Epithelial cell of esophagus (primary cell): ENCODE data around the gene ST3GAL6.

Experiments used
- DNase-seq: peaks from one replicate; pipeline ENCODE4 v3.0.0; 2010; ENCODE audit warnings: low read depth
- H3K4me3 ChIP-seq: 2 replicates; pipeline ENCODE4 v1.5.1; 2011; ENCODE audit warnings: mild to moderate bottlenecking, low read length, control low read depth
- CTCF ChIP-seq: IDR thresholded peaks from 2 replicates; pipeline ENCODE4 v1.5.1; 2011; ENCODE audit warnings: low read depth, mild to moderate bottlenecking, low read length, control low read depth, inconsistent platforms; ENCODE audit not compliant: insufficient read depth; ENCODE audit errors: missing control alignments

The ST3GAL6 gene

DNA sequence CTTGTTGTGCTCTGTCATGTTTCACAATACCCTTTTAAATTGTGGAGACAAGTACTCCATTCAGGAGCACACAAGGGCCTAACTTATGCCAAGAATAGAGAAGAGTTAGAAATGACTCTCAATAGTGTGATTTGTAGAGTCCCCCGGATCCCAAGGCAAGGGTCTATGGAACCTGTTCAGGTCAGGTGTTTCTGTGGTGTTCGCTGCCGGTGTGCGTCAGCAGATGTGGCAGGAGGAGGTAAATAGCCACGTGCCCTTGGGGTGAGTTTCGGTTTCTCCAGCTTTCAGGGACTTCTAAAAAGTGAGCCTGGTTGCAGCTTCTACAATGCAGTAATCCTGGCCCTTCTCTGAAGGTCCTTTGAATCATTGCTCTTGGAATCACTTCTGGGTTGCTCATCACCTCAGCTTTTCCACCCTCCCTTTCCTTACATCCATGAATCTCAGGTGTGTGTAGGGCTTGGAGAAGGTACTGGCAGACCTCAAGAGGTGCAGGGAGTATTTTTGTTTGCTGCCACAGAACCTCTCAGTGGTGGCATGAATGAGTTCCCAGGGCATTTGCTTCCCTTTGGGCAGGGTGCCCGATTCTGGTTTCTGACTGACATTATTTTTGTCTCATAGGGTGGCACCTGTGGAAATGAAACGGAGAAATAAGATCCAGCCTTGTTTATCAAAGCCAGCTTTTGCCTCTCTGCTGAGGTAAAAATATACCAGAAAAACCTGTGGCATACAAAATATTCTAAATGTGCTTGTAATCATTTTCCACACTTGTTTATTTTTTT is 7.3 kb downstream of the ST3GAL6 start:
- no peak for TF ChIP-seq CTCF
- no peak overlapping the region for H3K4me3 ChIP-seq
- DNase-seq, result peak; percentile 76

DNA sequence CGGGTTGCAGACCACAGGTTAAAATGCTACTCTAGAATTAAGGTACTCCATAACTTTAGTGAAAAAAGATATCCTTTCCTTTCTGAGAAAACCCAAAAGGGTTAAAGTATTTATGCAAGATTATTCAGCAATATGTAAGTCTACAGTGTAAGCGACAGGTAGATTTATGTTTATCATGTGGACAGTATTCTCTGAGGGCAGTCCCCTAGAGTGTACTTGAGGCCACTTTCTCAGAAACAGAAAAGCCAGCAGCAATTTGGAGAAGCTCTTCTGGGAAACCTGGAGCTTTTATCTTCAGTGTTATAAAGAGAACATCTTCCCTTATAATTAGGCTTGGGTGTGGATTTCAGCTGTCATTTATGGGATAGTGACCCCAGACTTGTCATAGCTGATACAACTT is 8.9 kb downstream of the ST3GAL6 start:
- no peak for DNase-seq
- no peak overlapping the region for H3K4me3 ChIP-seq
- no peak for TF ChIP-seq CTCF

DNA sequence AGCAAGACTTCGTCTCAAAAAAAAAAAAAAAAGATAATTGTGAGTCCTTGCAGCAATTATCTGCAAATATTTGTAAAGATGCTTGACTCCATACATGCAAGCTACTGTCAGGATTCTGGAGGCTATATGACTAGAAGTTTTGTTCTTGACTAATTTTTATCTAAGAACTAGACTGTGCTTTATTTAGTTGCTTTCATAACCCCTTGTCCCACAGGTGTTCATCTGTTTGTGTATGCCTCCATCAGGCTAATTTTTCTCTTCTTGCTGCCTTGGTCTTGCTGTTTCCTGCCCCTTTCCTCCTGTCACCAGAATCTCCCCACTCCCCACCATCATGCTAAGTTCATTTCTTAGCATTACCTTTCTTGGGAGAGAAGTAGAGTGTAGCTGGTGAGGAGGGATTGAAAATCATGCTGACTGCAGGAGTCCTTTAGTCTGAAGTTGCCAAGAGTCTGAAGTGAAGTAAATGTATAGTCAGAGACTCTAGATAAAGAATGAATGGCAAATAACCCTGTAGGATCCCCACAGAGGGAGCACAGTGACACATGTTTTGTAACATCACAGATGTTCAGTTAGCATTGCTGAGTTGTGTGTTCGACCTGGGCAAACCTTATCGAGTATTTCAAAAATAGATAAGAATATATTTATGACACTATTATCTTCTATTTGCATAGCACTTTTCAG is 12.5 kb downstream of the ST3GAL6 start:
- H3K4me3 ChIP-seq, result no peak overlapping the region
- DNase-seq, result no peak
- no peak for TF ChIP-seq CTCF

- no peak for TF ChIP-seq CTCF
- DNase-seq, result no peak
- H3K4me3 ChIP-seq, result no peak overlapping the region
Measured at GRCh38 chr3:98776140-98776493, 13.0 kb downstream of the ST3GAL6 start.

- no peak overlapping the region for H3K4me3 ChIP-seq
- TF ChIP-seq CTCF, result no peak
- DNase-seq, result no peak
Measured at GRCh38 chr3:98777286-98777685, 14.1 kb downstream of the ST3GAL6 start.

DNA sequence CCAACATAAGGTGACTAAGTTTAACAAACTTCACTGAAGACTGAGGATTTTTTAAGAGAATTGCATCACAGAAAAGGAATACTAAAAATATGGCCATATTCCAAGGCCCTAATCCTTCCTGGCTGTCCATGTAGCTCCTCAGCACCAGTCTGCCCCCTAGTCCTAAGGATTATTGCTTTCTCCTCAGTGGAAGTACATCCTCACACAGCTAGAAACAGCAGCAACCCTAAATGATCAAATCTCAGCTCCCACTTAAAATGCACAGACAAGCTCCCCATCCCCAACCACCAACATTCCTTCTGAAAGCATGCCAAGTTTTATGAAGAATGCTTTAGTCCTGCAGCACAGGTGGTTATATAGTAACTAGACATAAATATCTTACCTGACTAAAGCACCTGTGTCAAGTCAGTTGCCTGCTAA is 14.7 kb downstream of the ST3GAL6 start:
- TF ChIP-seq CTCF, result no peak
- peak; percentile 41 for DNase-seq

More for the DNA sequence above, 14.7 kb downstream of the ST3GAL6 start:
- no peak overlapping the region for H3K4me3 ChIP-seq
